ENCODE results near the gene LMBR1.
"Not testable (repeated sequence)": the region's sequence is repeated elsewhere in the genome, so short reads cannot be mapped to it uniquely, and the experiment has no call there.

The LMBR1 gene

DNA sequence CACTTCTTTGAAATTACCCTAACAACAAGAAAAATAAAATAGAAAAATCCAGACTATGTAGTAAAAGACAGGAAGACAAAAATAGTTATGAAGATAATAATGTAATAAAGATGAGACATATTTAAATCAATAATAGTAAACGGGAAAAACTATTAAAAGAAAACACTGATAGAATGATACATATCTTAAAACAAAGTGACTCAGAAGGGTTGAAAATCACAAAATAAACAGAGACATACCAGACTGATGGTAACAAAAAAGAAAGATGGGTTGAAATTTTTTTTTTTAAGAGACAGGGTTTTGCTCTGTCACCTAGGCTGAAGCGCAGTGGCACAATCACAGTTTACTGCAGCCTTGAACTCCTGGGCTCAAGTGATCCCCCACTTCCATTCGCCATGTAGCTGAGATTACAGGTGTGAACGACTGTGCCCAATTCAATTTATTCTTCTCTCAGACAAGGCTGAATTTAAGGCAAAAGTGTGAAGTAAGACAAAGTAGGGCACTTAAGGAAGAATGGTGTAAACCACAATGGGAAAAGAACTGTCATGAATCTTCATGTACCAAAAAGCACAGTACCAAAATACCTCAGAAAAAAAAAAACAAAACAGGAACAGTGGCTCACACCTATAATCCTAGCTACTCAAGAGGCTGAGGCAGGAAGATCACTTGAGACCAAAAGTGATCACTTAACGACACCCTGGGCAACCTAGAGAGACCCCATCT lies 47.4 kb downstream of the LMBR1 start:
- no peak for DNase-seq (ENCODE audit: low read depth in 2 of 2)

DNA sequence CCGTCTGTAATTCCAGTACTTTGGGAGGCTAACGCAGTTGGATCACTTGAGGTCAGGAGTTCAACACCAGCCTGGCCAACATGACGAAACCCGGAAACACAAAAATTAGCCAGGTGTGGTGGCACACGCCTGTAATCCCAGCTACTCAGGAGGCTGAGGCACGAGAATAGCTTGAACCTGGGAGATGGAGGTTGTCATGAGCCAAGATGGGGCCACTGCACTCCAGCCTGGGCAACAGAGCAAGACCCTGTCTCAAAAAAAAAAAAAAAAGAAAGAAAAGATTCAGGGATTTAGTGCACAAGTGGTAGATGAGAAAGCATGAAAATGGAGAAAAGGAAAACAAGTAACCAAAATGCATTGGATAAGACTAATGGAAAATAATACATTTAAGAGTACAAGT lies 49.4 kb downstream of the LMBR1 start:
- not testable (repeated sequence) for DNase-seq (ENCODE audit: low read depth in 2 of 2)

DNA sequence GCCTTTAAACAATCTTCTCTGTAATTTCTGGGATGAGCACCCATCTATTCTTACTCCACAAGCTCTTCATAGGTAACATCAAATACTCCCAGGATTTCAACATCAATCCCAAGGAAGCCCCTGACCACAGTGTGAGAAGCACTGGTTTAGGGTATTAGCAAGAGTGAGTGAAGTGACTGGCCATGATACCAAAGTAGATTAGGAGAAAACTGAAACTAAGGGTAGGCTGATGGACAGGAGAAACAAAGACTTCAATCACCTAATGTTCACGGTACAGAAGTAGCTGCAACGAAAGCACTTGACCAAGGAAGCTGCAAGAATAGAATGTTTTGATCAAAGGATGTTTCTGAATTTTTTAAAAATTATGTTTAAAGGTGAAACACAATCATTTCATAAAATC lies 49.8 kb downstream of the LMBR1 start:
- DNase-seq (ENCODE audit: low read depth in 2 of 2): no peak

DNA sequence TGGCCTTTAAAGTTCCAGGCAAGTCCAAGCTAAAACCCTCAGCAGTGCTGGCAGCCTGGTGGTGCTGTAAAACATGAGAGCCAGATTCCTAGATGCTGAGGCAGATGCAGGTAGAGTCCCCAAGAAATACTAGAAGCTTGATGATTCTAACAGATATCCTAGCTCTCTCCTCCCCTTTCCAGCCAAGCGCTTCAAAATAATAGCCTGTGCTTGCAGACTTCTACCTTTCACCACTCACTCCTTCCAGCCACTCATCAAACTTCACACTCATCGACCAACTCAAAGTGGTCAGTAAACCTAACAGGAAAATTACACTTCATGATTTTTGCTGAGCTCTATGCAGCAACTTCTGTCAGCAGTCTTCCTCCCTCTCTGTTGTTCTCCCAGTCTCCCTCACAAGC lies 50.2 kb downstream of the LMBR1 start:
- DNase-seq (ENCODE audit: low read depth in 2 of 2): no peak

DNA sequence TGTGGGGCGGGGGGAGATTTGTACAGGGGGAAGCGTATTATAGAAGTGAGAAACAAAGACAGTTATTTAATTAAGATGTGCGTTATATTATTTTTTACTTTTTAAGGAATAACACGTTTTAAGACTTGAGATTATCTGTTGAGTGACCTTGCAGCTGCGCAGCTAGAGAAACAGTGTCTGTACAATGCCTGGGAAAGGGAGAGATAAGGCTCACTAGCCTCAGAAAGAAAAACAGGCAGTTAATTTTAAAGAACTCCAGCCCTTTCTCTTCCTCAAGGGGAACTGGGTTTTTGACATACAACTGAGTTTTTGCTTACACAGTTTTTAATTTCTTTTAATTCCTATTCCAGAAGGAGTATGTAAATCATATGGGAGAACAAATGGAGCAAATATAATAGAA lies 50.7 kb downstream of the LMBR1 start:
- no peak for DNase-seq (ENCODE audit: low read depth in 2 of 2)

DNA sequence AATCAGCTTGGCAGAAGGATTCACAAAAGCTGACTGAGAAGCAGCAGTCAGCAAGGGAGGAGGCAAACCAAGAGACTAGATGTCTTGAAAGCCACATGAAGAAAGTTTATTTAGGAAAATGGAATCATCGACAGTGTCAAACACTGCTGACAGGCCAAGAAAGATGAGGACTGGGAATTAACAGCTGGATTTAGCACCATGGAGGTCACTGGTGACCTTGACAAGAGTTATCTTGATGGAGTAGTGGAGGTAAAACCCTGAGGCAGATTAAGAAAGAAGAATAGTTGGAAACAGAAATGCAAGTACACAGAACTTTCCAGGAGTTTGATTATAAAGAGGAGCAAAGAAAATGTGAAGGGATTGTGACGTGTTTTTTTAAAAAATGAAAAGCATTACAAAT lies 51.5 kb downstream of the LMBR1 start:
- DNase-seq (ENCODE audit: low read depth in 2 of 2): no peak

DNA sequence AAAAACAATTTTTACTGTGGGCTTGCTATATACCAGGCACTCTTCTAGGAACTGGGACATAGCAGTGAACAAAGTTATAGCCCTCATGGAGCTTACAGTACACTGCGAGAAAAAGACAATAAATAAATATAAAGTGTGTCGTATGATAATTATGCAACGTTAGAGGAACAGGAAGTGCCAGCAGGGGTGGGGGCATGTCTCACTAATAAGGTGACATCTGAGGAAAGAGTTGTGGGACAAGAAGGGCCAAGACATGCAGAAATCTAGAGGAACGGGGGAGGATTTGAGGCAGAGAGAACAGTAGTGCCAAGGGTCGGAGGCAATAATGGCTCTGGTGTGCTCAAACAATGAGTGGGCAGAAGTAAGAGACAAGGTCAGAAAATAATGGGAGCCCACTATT lies 52.8 kb downstream of the LMBR1 start:
- no peak for DNase-seq (ENCODE audit: low read depth in 2 of 2)

DNA sequence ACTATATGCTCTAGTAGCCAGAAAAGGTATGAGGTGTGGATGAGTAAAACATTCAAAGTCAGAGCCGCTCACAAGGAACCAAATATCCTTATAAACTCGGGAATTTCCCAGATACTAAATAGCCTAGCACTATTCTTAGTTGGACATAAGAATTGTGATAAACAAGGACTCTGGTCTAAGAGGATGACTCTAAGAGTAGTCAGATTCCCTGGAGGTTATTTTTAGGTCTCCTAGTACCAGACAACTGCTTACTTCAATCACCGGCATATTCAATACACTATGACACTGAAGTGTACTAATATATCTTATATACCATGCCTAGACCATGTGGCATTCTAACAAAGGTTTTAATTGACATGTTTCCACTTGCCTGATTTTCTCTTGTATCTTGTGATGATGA lies 56.5 kb downstream of the LMBR1 start:
- DNase-seq (ENCODE audit: low read depth in 2 of 2): no peak

DNA sequence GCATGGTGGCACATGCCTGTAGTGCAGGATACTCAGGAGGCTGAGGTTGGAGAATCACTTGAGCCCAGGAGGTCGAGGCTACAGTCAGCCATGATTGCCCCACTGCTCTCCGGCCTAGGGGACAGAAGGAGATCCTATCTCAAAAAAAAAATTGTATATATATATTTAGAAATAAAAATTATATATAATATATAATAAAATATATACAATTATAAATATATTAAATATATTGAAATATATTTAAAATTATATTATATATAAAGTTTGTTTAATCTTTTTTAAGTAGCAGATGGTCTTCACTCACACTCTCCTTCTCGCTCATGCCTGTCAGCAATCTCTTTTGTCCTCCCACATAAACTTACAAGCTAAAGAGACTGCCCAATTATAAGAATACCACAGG lies 58.5 kb downstream of the LMBR1 start:
- no peak for DNase-seq (ENCODE audit: low read depth in 2 of 2)

DNA sequence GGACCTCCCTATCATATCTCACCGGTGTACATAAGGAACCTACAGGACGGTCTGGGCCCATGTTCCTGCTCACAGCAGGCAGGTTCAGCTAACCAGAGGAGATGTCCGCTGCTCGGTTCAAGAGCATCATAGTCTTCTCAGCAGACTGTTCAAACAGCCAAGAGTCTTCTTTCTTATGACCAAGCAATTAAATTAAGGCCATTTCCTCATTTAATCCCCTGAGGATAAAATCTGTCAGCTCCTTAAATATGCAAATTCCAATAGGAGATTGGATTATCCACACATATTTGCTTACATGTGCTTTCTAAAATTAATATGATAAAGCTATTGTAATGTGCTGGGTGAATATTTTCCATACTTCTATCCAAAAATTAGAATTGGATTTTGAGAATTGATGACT lies 59.7 kb downstream of the LMBR1 start:
- DNase-seq (ENCODE audit: low read depth in 2 of 2): no peak

DNA sequence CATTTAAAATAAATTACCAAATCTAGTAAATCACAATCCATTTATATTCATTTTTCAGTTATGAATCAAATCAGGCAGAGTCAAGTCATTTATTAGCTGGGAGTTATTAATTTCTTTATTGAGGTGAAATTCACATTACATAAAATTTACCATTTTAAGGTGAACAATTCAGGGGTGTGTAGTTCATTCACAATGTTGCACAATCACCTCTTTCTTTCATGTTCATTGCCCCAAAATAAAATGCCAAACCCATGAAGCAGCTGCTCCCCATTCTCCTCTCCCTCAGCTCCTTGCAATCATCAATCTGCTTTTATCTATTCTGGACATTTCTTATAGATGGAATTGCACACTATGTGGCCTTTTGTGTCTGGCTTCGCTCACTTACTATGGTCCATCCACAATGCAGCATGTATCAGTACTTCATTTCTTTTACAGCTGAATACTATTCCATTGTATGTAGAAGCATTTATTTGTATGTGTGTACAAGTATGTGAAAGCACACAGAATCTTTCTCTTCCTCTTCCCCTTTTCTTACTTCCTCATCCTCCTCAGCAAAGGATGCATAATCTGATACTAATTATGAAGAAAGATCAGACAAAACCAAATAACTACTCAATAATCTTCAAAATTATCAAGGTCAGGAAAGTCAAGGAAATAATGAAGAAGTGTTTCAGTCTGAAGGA lies 60.6 kb downstream of the LMBR1 start:
- no peak for DNase-seq (ENCODE audit: low read depth in 2 of 2)

DNA sequence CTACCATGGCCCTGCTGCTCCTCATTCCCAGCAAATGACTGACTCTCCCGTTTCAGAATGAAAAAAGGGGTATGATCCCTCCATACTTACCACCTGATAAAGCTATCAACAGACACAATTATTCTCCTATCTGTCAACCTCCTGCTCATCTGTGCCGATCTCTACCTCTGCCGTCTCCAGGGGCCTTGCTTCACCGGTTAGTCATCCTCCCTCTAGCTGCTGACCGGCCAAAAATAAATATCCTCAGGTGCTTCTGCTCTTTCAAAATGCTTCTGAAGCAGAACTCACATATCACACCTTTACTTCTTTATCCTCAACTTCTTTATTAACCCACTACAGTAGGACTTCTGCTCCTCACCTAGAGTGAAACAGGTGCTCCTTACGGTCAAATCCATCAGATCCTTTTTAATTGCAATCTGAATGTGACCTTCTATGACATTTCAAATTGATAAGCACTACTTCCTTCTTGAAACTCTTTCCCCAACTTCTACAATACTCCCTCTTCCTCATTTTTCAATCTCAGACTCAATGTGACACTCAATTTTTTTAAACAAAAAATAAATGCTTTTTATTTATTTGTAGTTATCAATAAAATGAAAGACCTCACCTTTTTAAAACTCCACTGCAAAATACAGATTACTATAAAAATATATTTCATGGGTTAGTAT lies 63.2 kb downstream of the LMBR1 start:
- no peak for DNase-seq (ENCODE audit: low read depth in 2 of 2)

DNA sequence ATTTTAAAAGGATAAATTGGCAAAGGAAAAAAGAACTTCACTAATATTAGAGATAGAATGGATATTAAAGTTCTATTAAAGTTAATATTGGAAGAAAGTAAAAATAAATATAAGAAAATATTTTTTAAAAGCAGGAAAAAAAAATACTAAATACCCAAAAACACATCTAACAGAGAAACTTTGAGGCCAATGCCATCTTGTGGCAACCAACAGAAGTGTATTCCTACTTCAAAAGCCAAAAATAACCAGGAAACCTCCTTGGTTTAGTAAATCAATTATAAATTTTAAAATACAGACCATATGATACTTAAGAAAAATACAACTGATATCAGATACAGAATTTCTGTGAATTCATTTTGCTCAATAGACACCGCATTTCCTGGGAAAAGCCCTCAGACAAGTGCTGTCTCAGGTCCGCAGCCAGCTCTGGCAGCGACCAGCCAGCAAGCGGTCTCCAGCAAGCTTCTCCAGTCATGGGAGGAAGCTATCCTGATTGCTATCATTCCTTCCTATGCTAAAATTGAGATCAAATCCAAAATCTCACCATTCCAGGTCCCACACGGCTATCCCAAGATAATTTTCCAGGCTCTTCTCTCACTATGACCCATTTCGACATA lies 65.3 kb downstream of the LMBR1 start:
- DNase-seq (ENCODE audit: low read depth in 2 of 2): no peak

DNA sequence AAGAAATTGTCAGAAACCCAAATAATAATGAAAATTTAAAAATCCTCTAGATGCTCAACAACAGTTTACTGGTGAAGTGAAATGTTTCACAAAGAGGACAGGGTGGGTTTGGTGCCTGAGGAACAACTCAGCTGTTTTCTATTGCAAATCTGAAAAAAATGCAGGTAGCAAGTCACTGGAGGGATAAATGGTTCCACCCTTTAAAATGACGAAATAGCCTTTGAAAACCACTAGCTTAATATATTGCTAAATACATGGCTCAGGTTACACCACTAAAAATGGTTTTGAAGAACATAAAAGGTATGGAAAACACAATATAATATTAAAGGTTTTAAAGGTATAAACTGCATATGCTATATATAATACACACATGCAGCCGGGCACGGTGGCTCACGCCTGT lies 69.5 kb downstream of the LMBR1 start:
- DNase-seq (ENCODE audit: low read depth in 2 of 2): no peak

DNA sequence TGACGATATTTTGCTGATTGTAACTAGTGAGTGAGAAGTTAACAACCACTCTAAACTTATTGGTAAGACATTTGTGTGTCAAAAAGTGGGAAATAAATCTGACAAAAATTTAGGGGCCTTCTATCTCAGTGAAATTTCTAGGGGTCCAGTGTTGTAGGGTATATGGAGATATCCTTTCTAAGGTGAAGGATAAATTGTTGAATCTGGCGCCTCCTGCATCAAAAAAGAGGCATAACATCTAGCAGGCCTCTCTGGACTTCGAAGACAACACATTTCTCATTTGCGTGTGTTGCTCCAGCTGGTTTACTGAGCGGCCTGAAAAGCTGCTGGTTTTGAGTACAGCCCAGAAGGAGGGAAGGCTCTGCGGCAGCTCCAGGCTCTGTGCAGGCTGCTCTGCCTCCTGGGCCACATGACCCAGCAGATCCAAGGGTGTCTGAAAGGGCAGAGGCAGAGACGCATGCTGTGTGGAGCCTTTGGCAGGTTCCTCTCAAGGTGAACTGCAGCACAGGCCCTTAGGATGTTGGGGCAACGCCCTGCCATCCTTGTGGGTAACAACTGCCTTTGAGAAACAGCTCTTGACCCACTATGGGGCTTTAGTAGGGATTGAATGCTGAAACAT lies 72.4 kb downstream of the LMBR1 start:
- no peak for DNase-seq (ENCODE audit: low read depth in 2 of 2)

DNA sequence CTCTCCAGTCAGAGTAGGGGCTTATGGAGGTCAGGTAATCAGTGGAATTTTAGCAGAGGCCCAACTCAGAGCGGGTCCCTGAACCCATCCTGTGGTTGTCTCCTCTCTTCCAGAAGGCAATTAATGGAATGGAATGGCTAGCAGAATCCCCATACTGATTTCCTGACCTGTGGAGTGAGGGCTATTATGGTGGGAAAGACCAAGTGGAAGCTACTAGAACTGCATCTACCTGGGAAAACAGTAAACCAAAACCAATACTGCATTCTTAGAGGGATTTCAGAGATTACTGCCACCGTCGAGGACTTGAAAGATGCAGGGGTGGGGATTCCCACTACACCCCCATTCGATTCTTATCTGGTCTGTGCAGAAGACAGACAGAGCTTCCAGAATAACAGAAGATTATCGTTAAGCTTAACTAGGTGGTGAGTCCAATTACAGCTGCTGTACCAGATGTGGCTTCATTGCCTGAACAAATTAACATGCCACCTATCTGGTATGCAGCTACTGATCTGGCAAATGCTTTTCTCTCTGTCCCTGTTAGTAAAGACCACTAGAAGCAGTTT lies 73.2 kb downstream of the LMBR1 start:
- no peak for DNase-seq (ENCODE audit: low read depth in 2 of 2)

DNA sequence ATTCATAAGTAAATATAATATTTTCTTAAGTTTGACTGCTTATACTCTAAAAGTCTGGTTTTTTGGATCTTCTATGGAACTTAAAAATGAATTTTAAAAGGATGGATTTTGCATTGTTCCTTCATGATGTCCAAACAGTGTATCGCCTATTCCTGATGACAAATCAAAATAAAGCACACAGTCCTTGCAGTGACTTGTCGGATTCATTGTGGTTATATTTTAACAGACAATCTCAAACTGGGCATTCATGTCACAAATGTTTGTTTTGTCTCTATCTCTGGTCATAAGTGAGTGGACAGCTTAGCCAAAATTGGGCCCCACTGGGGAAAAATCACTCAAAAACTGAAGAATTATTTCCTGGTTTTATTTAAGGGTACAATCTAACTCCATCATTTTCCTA lies 74.8 kb downstream of the LMBR1 start:
- no peak for DNase-seq (ENCODE audit: low read depth in 2 of 2)

DNA sequence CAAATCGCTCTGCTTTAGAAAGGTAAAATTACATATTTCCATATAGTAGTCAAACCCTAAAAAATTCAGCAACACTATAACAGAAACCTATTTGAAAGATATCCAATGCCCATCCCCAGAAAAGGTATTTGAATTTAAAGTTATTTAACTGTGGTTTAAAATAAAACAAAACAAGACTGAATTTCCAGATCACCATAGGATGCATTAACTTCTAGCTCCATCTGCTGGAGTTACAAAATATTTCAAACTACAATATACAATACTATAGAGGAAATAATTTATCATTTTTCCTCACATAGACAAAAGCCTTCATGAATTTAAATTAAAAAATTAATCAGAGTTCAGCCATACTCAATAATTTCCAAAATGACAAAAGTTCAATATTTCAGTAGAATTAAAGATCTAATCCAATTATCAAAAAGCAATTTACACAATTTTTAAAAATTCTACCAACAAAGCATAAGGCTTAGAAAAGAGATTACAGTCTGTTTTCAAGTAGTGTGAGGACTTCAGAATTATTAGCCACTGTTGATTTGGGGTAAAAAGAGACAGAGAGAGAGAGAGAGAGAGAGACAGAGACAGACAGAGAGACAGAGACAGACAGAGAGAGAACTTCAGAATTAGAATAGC lies 75.9 kb downstream of the LMBR1 start:
- DNase-seq (ENCODE audit: low read depth in 2 of 2): no peak

DNA sequence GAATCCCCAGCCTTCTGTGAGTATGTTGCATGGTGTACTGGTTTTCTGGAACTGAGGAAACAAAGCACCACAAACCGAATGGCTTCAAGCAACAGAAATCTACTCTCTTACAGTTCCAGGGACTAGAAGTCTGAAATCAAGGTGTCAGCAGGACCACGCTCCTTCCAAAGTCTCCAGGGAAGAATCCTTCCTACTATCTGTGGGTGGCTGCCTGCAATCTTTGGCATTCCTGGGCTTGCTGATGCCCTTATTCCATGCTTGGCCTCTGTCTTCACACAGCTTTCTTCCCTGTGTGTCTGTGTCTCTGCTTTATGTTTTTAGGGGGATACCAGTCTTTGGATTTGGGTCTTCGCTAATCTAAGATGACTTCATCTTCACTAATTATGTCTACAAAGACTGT lies 81.3 kb downstream of the LMBR1 start:
- no peak for DNase-seq (ENCODE audit: low read depth in 2 of 2)

DNA sequence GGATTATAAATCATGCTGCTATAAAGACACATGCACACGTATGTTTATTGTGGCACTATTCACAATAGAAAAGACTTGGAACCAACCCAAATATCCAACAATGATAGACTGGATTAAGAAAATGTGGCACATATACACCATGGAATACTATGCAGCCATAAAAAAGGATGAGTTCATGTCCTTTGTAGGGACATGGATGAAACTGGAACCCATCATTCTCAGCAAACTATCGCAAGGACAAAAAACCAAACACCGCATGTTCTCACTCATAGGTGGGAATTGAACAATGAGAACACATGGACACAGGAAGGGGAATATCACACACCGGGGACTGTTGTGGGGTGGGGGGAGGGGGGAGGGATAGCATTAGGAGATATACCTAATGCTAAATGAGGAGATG lies 89.3 kb downstream of the LMBR1 start:
- DNase-seq (ENCODE audit: low read depth in 2 of 2): not testable (repeated sequence)

DNA sequence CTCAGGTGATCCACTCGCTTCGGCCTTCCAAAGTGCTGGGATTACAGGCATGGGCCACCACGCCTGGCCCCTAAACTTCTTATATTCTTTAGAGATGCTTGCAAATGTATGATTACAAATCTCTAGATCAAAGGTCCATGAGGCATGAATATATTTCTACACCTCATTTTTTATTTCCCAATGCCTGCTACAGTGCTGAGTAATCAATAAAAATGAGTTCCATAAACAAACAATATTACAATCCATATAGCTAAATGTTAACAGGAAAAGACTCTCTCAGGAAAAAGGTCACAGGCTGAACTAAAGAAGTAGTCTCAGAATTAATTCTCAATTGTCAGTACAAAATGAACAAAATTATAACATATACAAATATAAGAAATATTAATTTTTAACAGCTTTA lies 90.8 kb downstream of the LMBR1 start:
- no peak for DNase-seq (ENCODE audit: low read depth in 2 of 2)

DNA sequence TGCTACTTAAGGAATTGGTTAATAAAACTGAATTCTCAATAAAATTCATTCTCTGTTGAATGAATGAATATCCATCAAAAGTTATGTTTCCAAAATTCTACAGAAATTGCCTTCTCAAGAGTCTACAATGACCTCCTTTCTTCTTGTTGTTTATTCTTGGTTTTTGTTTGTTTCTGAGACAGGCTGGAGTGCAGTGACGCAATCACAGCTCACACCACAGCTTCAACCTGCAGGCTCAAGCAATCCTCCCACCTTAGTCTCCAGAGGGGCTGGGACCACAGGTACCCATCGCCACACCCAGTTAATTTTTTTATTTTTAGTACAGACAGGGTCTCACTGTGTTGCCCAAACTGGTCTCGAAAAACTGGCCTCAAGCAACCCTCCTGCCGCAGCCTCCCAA lies 97.6 kb downstream of the LMBR1 start:
- DNase-seq (ENCODE audit: low read depth in 2 of 2): no peak
